ENCODE measurements around the gene CDKN2C. TPM values are rescaled to one million over a fixed set of nuclear protein-coding genes. Genes with fewer than 3 reads are reported as not detected.

CDKN2C gene
- total RNA-seq, 3 donors from 2014 or later (not counting 1 experiment from before 2014, with no cell fraction given), result 17.1 to 21.9 (median 19.0) TPM

- H3K36me3 Mint-ChIP-seq, result no peaks in the 10 kb centered on the region
- no peak for ATAC-seq
- no peak overlapping the region for H3K27ac ChIP-seq (ENCODE audit: low read length)
- WGBS (ENCODE audit: insufficient coverage), result 66% methylated on average over 3 of the region's 3 CpGs
- H3K4me1 ChIP-seq (ENCODE audit: control insufficient read depth, insufficient read depth, low read length), result no peaks in the 10 kb centered on the region
- H3K27me3 ChIP-seq (ENCODE audit: control insufficient read depth, insufficient read depth, low read length), result no peaks in the 10 kb centered on the region
- peaks cover 0 to 2% of the 10 kb centered on the region in 2 donors for H3K27me3 Mint-ChIP-seq (ENCODE audit: low read depth in 2 of 2)
- H3K9me3 ChIP-seq (ENCODE audit: control insufficient read depth, insufficient read depth, low read length), result no peaks in the 10 kb centered on the region
- no peaks in the 10 kb centered on the region for H3K36me3 ChIP-seq (ENCODE audit: control insufficient read depth, insufficient read depth, low read length)
- H3K9me3 Mint-ChIP-seq, result no peaks in the 10 kb centered on the region
- H3K27ac Mint-ChIP-seq, result no peak overlapping the region
- DNase-seq, result no peak
- no peak overlapping the region for H3K4me3 Mint-ChIP-seq
- H3K4me1 Mint-ChIP-seq, result no peaks in the 10 kb centered on the region
- H3K4me3 ChIP-seq (ENCODE audit: low read length), result no peak overlapping the region
- TF ChIP-seq CTCF (IDR thresholded peaks at IDR 0.05), result no peak
- intact Hi-C loops (cut with micrococcal nuclease), result loop anchor here (2.0 kb wide), 1 partner anchor 55 kb away; no protein-coding TSS in a partner anchor
Observed at GRCh38 chr1:51009381-51009780, 39.3 kb downstream of the CDKN2C start.

GRCh38 chr1:51014878-51015277 lies 44.8 kb downstream of the CDKN2C start:
- Mint-ChIP-seq H3K4me3 (no peak overlapping the region), H3K36me3 (no peaks in the 10 kb centered on the region), H3K9me3 (no peaks in the 10 kb centered on the region), H3K27ac (no peak overlapping the region), H3K4me1 (no peaks in the 10 kb centered on the region), H3K27me3 (ENCODE audit: low read depth in 2 of 2) (peaks cover 6 to 12% of the 10 kb centered on the region in 2 donors)
- ATAC-seq (no peak), DNase-seq (no peak)
- Histone ChIP-seq H3K36me3 (ENCODE audit: control insufficient read depth, insufficient read depth, low read length) (no peaks in the 10 kb centered on the region), H3K27ac (ENCODE audit: low read length) (no peak overlapping the region), H3K4me1 (ENCODE audit: control insufficient read depth, insufficient read depth, low read length) (no peaks in the 10 kb centered on the region), H3K27me3 (ENCODE audit: control insufficient read depth, insufficient read depth, low read length) (no peaks in the 10 kb centered on the region), H3K4me3 (ENCODE audit: low read length) (no peak overlapping the region), H3K9me3 (ENCODE audit: control insufficient read depth, insufficient read depth, low read length) (no peaks in the 10 kb centered on the region)
- no CpG with 5 or more reads among the region's 1 CpG for WGBS (ENCODE audit: insufficient coverage)
- intact Hi-C loops (cut with micrococcal nuclease), result no loop called here
- TF ChIP-seq CTCF (IDR thresholded peaks at IDR 0.05), result no peak

- intact Hi-C loops (cut with micrococcal nuclease), result no loop called here
- no peak overlapping the region for H3K4me3 Mint-ChIP-seq
Observed at GRCh38 chr1:51019811-51020210, 49.8 kb downstream of the CDKN2C start.

More at GRCh38 chr1:51019811-51020210, 49.8 kb downstream of the CDKN2C start:
- Histone ChIP-seq H3K9me3 (ENCODE audit: control insufficient read depth, insufficient read depth, low read length) (no peaks in the 10 kb centered on the region), H3K4me3 (ENCODE audit: low read length) (no peak overlapping the region), H3K36me3 (ENCODE audit: control insufficient read depth, insufficient read depth, low read length) (no peaks in the 10 kb centered on the region), H3K27me3 (ENCODE audit: control insufficient read depth, insufficient read depth, low read length) (peaks cover 2% of the 10 kb centered on the region), H3K27ac (ENCODE audit: low read length) (no peak overlapping the region), H3K4me1 (ENCODE audit: control insufficient read depth, insufficient read depth, low read length) (no peaks in the 10 kb centered on the region)
- peaks cover 9 to 20% of the 10 kb centered on the region in 2 donors for H3K27me3 Mint-ChIP-seq (ENCODE audit: low read depth in 2 of 2)
- H3K9me3 Mint-ChIP-seq, result no peaks in the 10 kb centered on the region
- ATAC-seq (no peak), DNase-seq (no peak)
- no peak for TF ChIP-seq CTCF (IDR thresholded peaks at IDR 0.05)
- no peaks in the 10 kb centered on the region for H3K4me1 Mint-ChIP-seq
- no peaks in the 10 kb centered on the region for H3K36me3 Mint-ChIP-seq
- H3K27ac Mint-ChIP-seq, result no peak overlapping the region

Other genes with a start within 250 kb of the CDKN2C start
- 10 to 100 TPM; 56.8 to 59.7 (median 57.2) TPM for gene FAF1, start 10.0 kb upstream of the CDKN2C start, total RNA-seq
- not detected for gene C1orf185, start 132.0 kb downstream of the CDKN2C start, total RNA-seq

All from natural killer cell (primary cell).